ENCODE results near the gene CPB1.

CPB1 gene

GRCh38 chr3:148833223-148833622 lies 5.6 kb downstream of the CPB1 start:
- DNase-seq (ENCODE audit: low read depth): no peak

DNA sequence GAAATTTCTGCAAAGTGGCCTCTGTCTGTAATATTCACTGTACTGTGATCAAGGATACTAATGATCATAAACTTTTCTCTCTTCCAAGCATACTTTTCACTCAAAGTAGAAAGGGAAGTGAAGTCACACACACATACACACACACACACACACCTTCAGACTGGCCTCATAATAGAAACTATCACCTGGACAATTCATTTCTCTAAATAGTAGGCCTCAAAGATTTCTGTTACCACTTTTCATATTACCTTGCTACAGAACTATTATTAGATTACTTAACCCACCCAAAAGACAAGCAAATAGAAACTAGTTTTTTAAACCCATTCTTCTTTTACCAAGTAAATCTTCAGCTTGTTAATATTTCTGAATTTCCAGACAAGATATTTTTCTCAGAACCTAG lies 12.2 kb downstream of the CPB1 start:
- no peak for DNase-seq (ENCODE audit: low read depth)

DNA sequence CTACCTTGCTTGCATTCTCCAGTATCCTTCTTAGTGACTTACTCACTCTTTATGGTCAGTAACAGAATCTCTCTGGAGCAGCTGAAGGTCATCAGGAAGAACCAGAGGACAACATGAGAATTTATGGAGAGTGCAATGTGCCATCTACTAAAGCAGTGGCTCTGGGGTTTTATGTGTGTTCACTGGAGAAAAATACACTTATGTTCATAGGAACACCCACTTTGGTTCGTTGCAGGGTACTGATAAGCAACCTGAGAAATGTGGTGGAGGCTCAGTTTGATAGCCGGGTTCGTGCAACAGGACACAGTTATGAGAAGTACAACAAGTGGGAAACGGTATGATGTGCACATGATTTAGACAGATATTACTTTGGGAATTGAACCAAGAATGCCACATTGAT lies 12.8 kb downstream of the CPB1 start:
- no peak for DNase-seq (ENCODE audit: low read depth)

DNA sequence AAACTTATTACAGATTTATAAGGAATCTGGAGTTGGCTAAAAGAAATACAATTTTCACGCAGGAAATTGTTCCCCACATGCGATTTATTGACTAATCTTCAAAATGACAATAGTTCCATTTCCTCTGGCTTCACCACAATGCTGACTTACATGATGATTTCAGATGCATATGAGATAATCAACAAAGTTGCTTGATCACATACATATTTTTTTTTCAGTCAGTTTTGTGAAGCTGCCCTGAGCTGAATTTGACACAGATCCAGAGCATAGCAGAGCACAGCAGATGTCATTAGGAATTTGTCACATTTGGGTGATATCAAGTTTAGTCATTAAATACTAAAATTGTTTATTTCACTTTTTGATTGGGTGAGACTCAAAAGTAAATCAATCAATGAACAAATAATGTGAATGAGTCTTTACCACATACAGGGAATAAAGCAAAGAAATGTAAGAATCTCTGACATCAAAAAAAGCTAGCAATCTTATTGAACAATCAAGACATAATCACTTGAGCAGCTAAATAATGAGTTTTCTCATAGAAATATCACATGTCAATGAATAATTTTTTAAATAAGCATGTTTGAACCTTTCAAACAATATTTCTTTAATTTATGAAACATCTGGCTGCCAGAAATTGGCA lies 18.3 kb downstream of the CPB1 start:
- no peak for DNase-seq (ENCODE audit: low read depth)

GRCh38 chr3:148847351-148847750 lies 19.7 kb downstream of the CPB1 start:
- no peak for DNase-seq (ENCODE audit: low read depth)

DNA sequence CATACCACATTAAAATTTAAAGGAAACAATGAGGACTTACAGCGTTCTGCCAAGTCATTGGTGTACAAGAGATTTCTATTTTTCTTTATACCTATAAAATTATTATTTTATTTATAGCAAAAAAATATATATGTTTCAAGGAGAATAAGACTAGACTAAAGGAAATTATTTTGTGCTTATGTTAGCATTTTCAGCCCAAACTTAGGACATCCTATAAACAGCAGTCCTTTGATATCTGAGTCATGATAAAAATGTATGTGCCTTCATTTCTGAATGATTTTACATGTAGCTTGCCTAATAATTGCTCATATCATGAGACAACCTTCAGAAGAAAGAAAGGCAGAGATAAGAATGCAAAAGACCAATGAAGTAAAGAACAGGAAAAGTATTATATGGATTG lies 20.8 kb downstream of the CPB1 start:
- DNase-seq (ENCODE audit: low read depth): no peak

- no peak for DNase-seq (ENCODE audit: low read depth)
These were observed 24.8 kb downstream of the CPB1 start for GRCh38 chr3:148852271-148852992.

- no peak for DNase-seq (ENCODE audit: low read depth)
These were observed 25.5 kb downstream of the CPB1 start for GRCh38 chr3:148853076-148853475.

DNA sequence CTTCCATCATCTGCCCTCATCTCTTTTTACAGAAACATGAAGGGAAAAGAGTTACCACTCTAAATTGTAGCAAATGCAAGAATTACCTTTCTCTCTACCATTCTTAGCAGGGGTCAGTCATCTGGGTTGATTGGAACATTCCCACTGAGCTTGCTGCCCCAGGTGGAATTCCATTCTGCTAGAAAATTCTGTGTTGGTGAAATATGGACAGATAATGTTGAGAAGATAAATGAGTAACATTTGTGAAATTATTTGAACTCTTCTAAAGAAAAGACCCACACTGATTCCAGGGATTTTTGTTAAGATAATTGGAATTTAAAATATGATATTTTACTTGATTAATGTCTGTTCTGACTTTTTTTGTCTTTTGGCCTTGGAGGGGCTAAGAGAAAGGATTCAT lies 26.4 kb downstream of the CPB1 start:
- no peak for DNase-seq (ENCODE audit: low read depth)

GRCh38 chr3:148856384-148856783 lies 28.8 kb downstream of the CPB1 start:
- no peak for DNase-seq (ENCODE audit: low read depth)

DNA sequence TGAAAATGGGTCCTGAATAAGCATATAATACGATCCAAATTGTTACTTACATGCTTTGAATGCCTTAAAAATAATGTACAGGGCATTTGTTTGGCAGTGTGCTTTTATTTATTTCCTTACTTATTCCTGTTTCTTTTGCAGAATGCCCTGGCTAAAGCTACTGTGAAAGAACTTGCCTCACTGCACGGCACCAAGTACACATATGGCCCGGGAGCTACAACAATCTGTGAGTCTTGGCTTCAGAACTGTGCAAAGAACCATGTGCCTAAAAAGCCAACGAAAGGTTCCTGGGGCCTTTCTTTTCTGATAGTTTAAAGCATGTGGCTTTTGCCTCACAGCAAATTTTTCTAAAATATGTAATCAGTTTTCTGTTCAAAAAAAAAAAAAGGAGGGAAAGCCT lies 29.7 kb downstream of the CPB1 start:
- DNase-seq (ENCODE audit: low read depth): no peak

- DNase-seq (ENCODE audit: low read depth): no peak
These were observed 33.8 kb downstream of the CPB1 start for GRCh38 chr3:148861277-148861869.

DNA sequence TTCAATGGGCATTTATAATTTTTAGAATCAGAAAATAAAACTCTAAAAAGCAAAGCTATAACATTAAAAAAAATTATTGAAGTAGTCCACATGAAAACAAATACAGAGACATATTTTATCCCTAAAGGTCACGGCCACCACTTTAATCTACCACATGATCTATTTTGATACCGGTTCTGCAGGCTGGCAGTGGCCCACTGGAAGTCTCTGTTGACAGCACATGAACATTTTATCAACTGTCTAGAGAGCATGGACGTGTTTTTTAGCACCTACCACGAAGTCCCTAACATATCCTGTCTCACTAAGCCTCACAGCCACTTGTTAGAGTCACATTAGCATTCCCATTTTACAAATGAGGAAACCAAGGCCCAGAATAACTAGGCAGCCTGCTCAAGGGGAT lies 35.7 kb downstream of the CPB1 start:
- no peak for DNase-seq (ENCODE audit: low read depth)

- no peak for DNase-seq (ENCODE audit: low read depth)
These were observed 36.2 kb downstream of the CPB1 start for GRCh38 chr3:148863814-148864213.

DNA sequence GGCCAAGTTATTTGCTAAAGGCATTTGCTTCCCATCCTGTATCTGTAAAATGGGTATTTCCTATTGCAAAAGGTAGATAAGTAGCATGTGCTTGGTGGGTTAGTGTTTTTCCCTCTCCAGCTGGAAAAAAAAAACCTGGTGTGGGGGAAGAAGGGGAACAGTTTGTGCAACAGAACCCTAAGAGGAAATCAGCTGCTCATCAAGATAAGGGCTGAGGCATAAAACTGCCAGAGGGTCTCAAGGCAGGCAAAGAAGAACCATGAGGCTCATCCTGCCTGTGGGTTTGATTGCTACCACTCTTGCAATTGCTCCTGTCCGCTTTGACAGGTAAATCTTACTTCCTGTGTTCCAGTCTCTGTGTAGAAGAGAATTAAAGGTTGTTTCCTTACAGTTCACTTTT lies 37.4 kb downstream of the CPB1 start, which contains the start of gene CPA3:
Gene CPA3, plus strand, starts transcription at position 248 of the 400 bp plus-strand sequence. Its CDS starts 12 bp downstream, at position 260.
- no peak for DNase-seq (ENCODE audit: low read depth)

- DNase-seq (ENCODE audit: low read depth): no peak
These were observed 38.6 kb downstream of the CPB1 start for GRCh38 chr3:148866261-148866660.

GRCh38 chr3:148873270-148873927 lies 45.8 kb downstream of the CPB1 start:
- DNase-seq (ENCODE audit: low read depth): no peak

DNA sequence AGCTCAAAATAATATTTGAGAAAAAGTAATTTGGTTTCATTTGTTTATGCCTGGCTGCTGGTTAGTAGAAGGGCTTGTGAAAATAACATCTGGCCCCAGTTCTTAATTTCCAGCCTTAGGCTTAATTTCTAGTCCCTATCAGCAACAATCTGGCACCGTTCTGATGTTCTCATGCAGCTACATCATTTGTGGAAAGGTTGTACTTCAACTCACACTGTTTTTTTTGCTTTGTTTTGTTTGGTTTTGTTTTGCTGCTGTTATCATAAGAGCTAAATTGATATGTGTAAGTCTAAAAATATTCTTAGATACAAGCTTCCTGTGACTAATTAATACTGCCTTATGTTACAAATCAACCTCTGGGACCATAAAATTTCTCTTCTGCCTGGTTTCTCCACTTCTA lies 46.4 kb downstream of the CPB1 start:
- no peak for DNase-seq (ENCODE audit: low read depth)

GRCh38 chr3:148878095-148878494 lies 50.5 kb downstream of the CPB1 start:
- no peak for DNase-seq (ENCODE audit: low read depth)

GRCh38 chr3:148879256-148879655 lies 51.6 kb downstream of the CPB1 start:
- no peak for DNase-seq (ENCODE audit: low read depth)

- no peak for DNase-seq (ENCODE audit: low read depth)
These were observed 53.1 kb downstream of the CPB1 start for GRCh38 chr3:148880681-148881080.

- DNase-seq (ENCODE audit: low read depth): no peak
These were observed 53.7 kb downstream of the CPB1 start for GRCh38 chr3:148881286-148881685.

DNA sequence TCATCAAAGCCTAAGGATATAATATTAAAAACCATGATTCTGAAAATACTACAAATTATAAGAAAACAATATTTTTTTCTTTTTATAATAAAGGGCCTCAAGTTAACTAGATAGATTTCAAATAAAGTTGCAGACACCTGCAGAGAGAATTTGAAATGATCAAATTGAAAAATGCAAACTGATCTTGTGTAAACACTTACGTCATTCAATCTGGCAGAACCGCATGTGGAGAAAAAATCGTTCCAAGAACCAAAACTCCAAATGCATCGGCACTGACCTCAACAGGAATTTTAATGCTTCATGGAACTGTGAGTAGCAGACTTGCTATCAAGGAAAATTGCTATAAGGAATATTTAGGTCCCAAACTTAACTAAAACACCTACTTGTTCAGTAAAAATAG lies 54.7 kb downstream of the CPB1 start:
- no peak for DNase-seq (ENCODE audit: low read depth)
